NOMO-1 treated with DMSO at 0.1 percent for 48 hours (cell line): ENCODE measurements around the gene FXR2.
"Not testable (repeated sequence)": the region's sequence is repeated elsewhere in the genome, so short reads cannot be mapped to it uniquely, and the experiment has no call there.

Experiments
- DNase-seq: peaks from one replicate; lab custom pipeline; 2025; ENCODE audit not compliant: unreplicated experiment; lab: John Stamatoyannopoulos, UW

FXR2 gene

GRCh38 chr17:7614425-7615264 lies at the start of gene FXR2:
FXR2 (minus strand) TSS chr17:7614897; CDS start chr17:7614532, 365 bp downstream.
- peak; percentile 100 for DNase-seq

GRCh38 chr17:7656958-7657609 lies 42.4 kb upstream of the FXR2 start:
- DNase-seq: no peak

DNA sequence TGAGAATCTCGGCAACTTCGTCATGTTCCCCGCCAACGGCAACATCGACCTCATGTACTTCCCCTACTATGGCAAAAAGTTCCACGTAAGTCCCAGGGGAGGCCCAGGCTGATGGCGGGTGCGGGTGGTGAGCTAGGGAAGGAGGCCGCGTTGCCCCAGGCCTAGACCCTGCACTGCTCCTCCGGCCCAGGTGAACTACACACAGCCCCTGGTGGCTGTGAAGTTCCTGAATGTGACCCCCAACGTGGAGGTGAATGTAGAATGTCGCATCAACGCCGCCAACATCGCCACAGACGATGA lies 40.8 kb upstream of the FXR2 start:
- DNase-seq: no peak

DNA sequence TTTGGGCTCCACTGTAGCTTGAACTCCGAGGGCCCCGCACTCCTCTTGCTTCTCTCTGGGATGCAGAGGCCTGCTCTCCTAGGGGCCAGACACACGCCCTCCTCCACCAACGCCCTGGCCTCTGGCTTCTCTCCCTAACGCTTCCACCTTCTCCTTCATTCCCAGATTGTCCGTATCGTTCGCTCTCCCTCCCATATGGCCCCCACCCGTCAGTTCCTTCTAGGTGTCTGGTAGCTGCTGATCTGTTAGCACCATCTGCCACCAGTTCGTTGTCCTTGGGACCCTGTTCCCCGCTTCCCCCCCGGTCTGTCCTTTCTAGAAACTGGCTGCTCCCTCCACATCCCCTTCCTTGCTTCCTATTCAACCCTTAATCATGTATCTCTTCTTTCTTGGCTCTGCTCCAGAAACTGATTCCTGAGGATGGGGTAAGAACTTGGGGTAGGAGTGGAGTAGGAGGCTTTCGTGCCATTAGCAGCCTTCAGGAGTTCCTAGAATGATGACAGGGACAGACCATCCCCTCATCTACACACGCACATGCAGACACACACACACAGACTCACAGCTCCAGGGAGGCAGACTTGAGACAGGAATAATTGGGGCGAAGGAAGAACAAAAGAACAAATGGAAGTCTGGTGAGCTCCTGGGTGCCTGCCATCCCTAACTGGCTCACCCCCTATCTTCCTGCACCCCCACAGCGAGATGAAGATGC lies 40.3 kb upstream of the FXR2 start:
- no peak for DNase-seq

- no peak for DNase-seq
Observed at GRCh38 chr17:7652388-7653356, 38.0 kb upstream of the FXR2 start.

GRCh38 chr17:7651665-7652387 lies 37.1 kb upstream of the FXR2 start:
- DNase-seq: no peak

GRCh38 chr17:7651097-7651664 lies 36.5 kb upstream of the FXR2 start:
- no peak for DNase-seq

GRCh38 chr17:7650509-7651096 lies 35.9 kb upstream of the FXR2 start, which contains the start of gene ATP1B2:
ATP1B2 (plus strand) TSS chr17:7650926; CDS start chr17:7651519, 593 bp downstream.
- peak; percentile 47 for DNase-seq

DNA sequence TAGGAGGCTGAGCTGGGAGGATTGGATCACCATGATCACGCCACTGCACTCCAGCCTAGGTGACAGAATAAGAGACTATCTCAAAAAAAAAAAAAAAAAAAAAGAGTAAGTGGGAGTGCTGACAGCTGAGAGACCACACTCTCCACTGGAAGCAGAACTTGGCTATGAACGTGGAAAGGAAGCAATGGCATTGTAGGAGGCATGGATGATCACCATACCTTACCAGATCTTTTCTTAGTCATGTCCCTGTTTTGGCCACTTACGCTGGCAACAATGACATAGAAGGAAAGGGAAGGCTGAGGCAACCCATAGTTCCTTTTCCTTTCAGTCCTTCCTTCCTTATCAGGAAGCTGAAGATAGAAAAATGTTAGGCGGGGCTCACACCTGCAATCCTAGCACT lies 32.3 kb upstream of the FXR2 start:
- DNase-seq: no peak

GRCh38 chr17:7646457-7646856 lies 31.8 kb upstream of the FXR2 start:
- no peak for DNase-seq

DNA sequence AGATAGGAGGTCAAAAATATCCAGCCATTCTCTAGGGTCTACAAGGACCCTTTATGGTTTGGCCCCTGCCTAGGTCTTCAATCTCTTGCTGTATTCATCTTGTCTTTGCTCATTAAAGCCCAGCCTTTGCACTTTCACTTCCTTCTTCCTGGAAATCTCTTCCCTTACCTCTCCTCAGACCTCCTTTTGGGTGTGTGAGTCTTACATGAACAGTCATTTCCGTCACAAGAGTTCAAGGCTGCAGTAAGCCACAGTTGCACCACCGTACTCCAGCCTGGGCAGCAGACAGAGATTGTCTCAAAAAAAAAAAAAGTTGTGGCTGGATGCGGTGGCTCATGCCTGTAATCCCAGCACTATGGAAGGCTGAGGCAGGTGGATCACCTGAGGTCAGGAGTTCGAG lies 30.1 kb upstream of the FXR2 start:
- DNase-seq: peak; percentile 97

DNA sequence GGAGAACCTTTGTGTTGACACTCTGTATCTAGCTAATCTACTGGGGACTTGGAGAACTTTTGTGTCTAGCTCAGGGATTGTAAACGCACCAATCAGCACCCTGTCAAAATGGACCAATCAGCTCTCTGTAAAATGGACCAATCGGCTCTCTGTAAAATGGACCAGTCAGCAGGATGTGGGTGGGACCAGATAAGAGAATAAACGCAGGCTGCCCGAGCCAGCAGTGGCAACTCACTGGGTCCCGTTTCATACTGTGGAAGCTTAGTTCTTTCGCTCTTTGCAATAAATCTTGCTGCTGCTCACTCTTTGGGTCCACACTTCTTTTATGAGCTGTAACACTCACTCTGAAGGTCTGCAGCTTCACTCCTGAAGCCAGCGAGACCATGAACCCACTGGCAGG lies 26.9 kb upstream of the FXR2 start:
- not testable (repeated sequence) for DNase-seq

- no peak for DNase-seq
Observed at GRCh38 chr17:7640783-7641182, 26.1 kb upstream of the FXR2 start.

DNA sequence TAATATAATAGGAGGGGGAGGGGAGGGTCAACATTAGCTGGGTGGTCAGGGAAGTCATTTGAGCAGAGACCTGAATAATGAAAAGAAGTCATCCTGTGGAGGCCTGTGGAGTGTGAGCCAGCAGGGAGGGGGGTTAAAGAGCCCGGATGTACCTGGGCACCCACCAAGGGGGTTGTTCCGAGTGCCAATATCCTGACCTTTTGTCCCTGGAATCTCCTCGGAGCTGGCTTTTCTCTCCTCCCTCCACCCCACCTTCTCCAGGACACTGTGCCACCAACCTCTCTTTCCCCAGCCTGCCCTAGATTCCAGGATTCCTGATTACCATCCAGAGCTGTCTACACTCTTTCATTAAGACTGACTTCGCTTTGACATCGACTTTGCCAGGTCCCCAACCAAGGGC lies 21.5 kb upstream of the FXR2 start:
- no peak for DNase-seq

GRCh38 chr17:7634384-7634783 lies 19.7 kb upstream of the FXR2 start:
- peak; percentile 21 for DNase-seq

GRCh38 chr17:7633093-7633492 lies 18.4 kb upstream of the FXR2 start:
- DNase-seq: no peak

GRCh38 chr17:7632492-7632894 lies 17.8 kb upstream of the FXR2 start:
- peak; percentile 75 for DNase-seq

- DNase-seq: no peak
Observed at GRCh38 chr17:7631398-7632380, 17.0 kb upstream of the FXR2 start.
